Stimulated activated CD4-positive, alpha-beta T cell treated with anti-CD3 and anti-CD28 coated beads, Interleukin-12 subunit alpha, Interleukin-12 subunit beta, amount 100 ng/mL, for 24 hours (primary cell): Measurements from ENCODE around the gene SLC9A9.
"Not testable (repeated sequence)": the region's sequence is repeated elsewhere in the genome, so short reads cannot be mapped to it uniquely, and the experiment has no call there.

Source experiments
- DNase-seq, 2 experiments: peaks; one replicate each; pipeline ENCODE4 v3.0.0-alpha.2; 2020; ENCODE audit warnings: low read depth in 2 of 2

SLC9A9 gene

GRCh38 chr3:143287403-143287802, 560.9 kb downstream of the SLC9A9 start:
- no peak for DNase-seq

GRCh38 chr3:143286392-143287010, 561.8 kb downstream of the SLC9A9 start:
- no peak for DNase-seq

GRCh38 chr3:143283432-143284128, 564.7 kb downstream of the SLC9A9 start:
- DNase-seq, result no peak

GRCh38 chr3:143280984-143281383, 567.3 kb downstream of the SLC9A9 start:
- DNase-seq, result no peak

GRCh38 chr3:143279567-143279966, 568.7 kb downstream of the SLC9A9 start:
- not testable (repeated sequence) for DNase-seq

- DNase-seq, result no peak
Observed at GRCh38 chr3:143278721-143279120, 569.5 kb downstream of the SLC9A9 start.

- no peak for DNase-seq
Observed at GRCh38 chr3:143277531-143277930, 570.7 kb downstream of the SLC9A9 start.

GRCh38 chr3:143276592-143276991, 571.7 kb downstream of the SLC9A9 start:
- DNase-seq, result no peak

GRCh38 chr3:143273975-143274690, 574.1 kb downstream of the SLC9A9 start:
- no peak for DNase-seq

GRCh38 chr3:143271136-143271535, 577.1 kb downstream of the SLC9A9 start:
- no peak for DNase-seq

GRCh38 chr3:143269741-143270140, 578.5 kb downstream of the SLC9A9 start:
- DNase-seq, result no peak

- no peak for DNase-seq
Observed at GRCh38 chr3:143267989-143268388, 580.3 kb downstream of the SLC9A9 start.

- DNase-seq, result no peak
Observed at GRCh38 chr3:143266927-143267326, 581.3 kb downstream of the SLC9A9 start.

GRCh38 chr3:143266511-143266910, 581.8 kb downstream of the SLC9A9 start:
- DNase-seq, result no peak

GRCh38 chr3:143265501-143266070, 582.7 kb downstream of the SLC9A9 start:
- DNase-seq, result no peak

GRCh38 chr3:143263852-143264513, 584.3 kb downstream of the SLC9A9 start:
- DNase-seq, result no peak

GRCh38 chr3:143261848-143262247, 586.4 kb downstream of the SLC9A9 start:
- DNase-seq, result no peak

- no peak for DNase-seq
Observed at GRCh38 chr3:143258692-143259091, 589.6 kb downstream of the SLC9A9 start.

- no peak for DNase-seq
Observed at GRCh38 chr3:143256416-143256815, 591.9 kb downstream of the SLC9A9 start.

GRCh38 chr3:143255739-143256138, 592.5 kb downstream of the SLC9A9 start:
- DNase-seq, result no peak

- no peak for DNase-seq
Observed at GRCh38 chr3:143252931-143253330, 595.3 kb downstream of the SLC9A9 start.

- DNase-seq, result no peak
Observed at GRCh38 chr3:143249014-143249413, 599.3 kb downstream of the SLC9A9 start.
